Lower leg skin (tissue), 4 donors: ENCODE data around the gene TUBA4B. TPM values are rescaled to one million over a fixed set of nuclear protein-coding genes. Genes with fewer than 3 reads are reported as not detected.

Source experiments
- DNase-seq, 2 donors: peaks; one replicate each; pipeline ENCODE4 v3.0.0-alpha.2; 2019; ENCODE audit warnings: low spot score in 2 of 2
- H3K4me3 ChIP-seq: fragments of 200-600 bp; sonication (generic); 2 replicates; pipeline ENCODE4 v1.5.1; 2017; ENCODE audit warnings: mild to moderate bottlenecking, low read depth; ENCODE audit not compliant: poor library complexity, severe bottlenecking
- POLR2A ChIP-seq, 2 donors: fragments of 450-650 bp; IDR thresholded peaks; one replicate each; pipeline ENCODE4 v1.6.1; 2016 to 2017; ENCODE audit warnings: antibody characterized with exemption in 2 of 2, mild to moderate bottlenecking in 1 of 2, moderate library complexity in 1 of 2
- WGBS, 2 donors: methylation state at CpG; one replicate each; pipeline ENCODE4 v1.1.5; 2018; 5-methylcytosine and 5-hydroxymethylcytosine counted together
- intact Hi-C: fragments of 100-400 bp; cut with DNase I; formaldehyde crosslinking; loops from one replicate; pipeline ENCODE4 v1.15.0; 2023; ENCODE audit warnings: low total_unique reads
- total RNA-seq, 4 donors: library from RNA; depleted of rRNA; stranded (reverse); fragments of >200 nt; gene quantifications; one replicate each; pipeline ENCODE4 v1.1.0, GENCODE V29; 2016
- TF ChIP-seq, protein P1 (sequence below), 3 donors: fragments of 450-650 bp; IDR thresholded peaks; one replicate each; pipeline ENCODE4 v1.5.1; 2016; ENCODE audit warnings: antibody characterized with exemption in 3 of 3, mild to moderate bottlenecking in 3 of 3, moderate library complexity in 2 of 3

The TUBA4B gene
- total RNA-seq, 4 donors from 2014 or later = not detected

DNA sequence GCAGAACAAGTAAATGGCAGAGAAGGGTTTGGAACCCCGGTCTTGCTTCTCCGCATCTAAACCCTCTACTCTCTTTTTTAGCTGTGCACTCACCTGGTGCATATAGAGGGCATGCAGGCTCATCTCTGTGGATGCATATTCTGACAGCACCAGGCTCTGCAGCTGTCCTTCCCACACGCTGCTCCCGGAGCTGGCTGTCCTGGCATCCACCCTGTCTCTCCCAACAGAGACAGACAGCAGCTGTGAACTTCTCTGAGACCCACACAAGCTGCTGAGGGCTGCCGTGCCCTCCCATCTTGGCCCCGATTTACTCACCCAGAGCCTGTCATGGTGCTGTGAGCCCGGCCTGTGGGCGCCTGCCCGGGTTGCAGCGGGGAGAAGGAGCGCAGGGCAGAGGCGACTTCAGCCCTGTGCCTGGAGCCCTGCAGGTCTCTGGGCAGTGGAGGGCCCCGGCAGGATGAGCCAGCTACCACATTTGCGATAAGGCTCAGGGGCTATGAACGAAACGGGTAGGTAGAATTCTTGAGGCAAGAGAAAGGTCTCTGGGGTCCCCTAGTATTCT is 31.0 kb upstream of the TUBA4B start:
- WGBS, 2 donors = 89 to 95% methylated on average over 8 to 16 of the region's 16 CpGs
- no peak for DNase-seq
- intact Hi-C loops = loop anchor here (10.0 kb wide), 1 partner anchor 917 kb away; no protein-coding TSS in a partner anchor
- TF ChIP-seq POLR2A (IDR thresholded peaks at IDR 0.05) = no peak
- TF ChIP-seq, protein P1, sequence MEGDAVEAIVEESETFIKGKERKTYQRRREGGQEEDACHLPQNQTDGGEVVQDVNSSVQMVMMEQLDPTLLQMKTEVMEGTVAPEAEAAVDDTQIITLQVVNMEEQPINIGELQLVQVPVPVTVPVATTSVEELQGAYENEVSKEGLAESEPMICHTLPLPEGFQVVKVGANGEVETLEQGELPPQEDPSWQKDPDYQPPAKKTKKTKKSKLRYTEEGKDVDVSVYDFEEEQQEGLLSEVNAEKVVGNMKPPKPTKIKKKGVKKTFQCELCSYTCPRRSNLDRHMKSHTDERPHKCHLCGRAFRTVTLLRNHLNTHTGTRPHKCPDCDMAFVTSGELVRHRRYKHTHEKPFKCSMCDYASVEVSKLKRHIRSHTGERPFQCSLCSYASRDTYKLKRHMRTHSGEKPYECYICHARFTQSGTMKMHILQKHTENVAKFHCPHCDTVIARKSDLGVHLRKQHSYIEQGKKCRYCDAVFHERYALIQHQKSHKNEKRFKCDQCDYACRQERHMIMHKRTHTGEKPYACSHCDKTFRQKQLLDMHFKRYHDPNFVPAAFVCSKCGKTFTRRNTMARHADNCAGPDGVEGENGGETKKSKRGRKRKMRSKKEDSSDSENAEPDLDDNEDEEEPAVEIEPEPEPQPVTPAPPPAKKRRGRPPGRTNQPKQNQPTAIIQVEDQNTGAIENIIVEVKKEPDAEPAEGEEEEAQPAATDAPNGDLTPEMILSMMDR (IDR thresholded peaks at IDR 0.05) = no peak
- H3K4me3 ChIP-seq = no peak overlapping the region

DNA sequence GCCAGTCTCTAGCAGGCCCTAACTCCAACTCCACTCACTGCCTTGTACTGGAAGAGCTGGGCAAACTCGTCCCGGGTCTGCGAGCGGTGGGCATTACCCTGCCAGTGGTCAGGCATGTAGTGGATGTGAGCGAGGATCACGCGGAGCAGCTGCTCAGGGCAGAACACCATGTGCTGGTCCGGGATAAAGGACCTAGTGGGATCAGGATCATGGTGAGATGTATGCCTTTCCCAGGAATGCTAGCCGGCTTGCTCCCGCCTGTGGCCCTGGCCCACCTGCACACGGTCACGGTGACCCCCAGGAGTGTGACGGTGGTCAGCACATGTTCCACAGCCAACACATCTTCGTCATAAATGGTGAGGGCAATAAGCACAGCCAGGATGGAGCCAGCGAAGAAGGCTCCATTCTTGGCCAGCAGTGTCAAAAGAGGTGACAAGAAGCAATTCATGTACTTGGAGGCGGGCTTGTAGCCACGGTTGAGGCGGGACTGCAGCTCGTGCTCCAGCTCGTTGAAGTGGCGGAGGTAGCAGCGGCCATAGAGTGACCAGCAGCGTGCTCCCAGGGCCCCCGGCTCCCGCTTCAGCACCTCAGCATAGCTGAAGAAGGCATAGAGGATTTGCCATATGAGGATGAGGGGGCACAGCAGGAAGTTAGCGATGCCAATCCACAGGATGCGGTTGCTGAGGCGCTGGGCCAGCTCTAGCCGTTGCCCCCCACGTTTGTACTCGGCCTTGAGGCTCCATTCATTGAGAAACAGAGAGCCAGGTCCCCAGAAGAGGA is 29.0 kb upstream of the TUBA4B start:
- H3K4me3 ChIP-seq = no peak overlapping the region
- WGBS, 2 donors = 93 to 94% methylated on average over 26 to 31 of the region's 31 CpGs
- intact Hi-C loops = loop anchor here (10.0 kb wide), 1 partner anchor 919 kb away; no protein-coding TSS in a partner anchor
- DNase-seq = no peak
- no peak for TF ChIP-seq POLR2A (IDR thresholded peaks at IDR 0.05)
- TF ChIP-seq, protein P1 (IDR thresholded peaks at IDR 0.05) = no peak

GRCh38 chr2:219225350-219225749 is 27.7 kb upstream of the TUBA4B start:
- H3K4me3 ChIP-seq = no peak overlapping the region
- DNase-seq = no peak
- TF ChIP-seq POLR2A (IDR thresholded peaks at IDR 0.05) = no peak
- TF ChIP-seq, protein P1 (IDR thresholded peaks at IDR 0.05) = no peak
- intact Hi-C loops = loop anchor here (10.0 kb wide), 1 partner anchor 921 kb away; no protein-coding TSS in a partner anchor
- WGBS, 2 donors = 70 to 79% methylated on average over 3 of the region's 3 CpGs

DNA sequence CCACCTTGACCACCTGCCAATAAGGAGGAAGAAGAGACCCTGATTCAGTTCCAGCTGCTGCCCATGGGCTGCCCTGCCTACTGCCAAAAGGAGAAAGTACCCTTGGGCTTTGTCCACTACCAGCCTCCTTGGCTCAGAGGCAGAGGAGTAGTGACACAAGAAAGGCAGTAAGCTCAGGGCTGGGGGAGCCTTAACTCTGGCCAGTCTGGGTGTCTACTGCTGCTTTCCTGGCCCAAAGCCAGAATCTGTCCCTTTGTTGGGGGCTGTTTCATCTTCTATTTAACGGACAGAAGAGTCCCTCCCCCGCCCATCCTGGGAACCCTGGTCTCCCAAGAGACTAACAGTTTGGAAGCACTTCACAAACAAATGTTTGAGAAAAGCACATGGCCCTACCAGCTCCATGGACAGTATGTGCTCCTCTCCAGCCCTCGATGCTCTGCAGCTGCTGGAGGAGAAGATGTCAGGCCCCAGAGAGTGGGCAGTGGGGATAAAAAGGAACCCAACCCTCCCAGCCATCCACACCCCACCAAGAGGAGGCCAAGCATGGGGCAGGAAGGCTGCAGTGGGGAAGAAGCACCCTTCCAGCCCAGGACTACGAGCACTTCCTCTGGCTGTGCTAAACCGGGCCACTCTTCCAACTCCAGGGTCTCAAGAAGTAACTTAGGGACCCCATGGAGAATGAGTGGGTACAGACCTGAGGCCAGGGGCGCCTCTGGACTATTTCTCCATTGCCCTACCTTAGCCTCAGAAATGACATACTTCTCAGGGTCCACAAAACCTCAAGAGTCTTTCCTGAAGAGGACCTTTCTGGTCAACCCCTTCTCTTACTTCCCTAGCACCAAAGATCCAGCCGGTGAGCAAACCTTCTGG is 24.8 kb upstream of the TUBA4B start:
- intact Hi-C loops = loop anchor here (10.0 kb wide), 1 partner anchor 923 kb away; no protein-coding TSS in a partner anchor
- TF ChIP-seq, protein P1 (IDR thresholded peaks at IDR 0.05) = no peak
- no peak for TF ChIP-seq POLR2A (IDR thresholded peaks at IDR 0.05)
- 33 to 42% methylated on average over 7 of the region's 7 CpGs for WGBS, 2 donors
- H3K4me3 ChIP-seq = peak overlapping the region; percentile 46
- DNase-seq = no peak

DNA sequence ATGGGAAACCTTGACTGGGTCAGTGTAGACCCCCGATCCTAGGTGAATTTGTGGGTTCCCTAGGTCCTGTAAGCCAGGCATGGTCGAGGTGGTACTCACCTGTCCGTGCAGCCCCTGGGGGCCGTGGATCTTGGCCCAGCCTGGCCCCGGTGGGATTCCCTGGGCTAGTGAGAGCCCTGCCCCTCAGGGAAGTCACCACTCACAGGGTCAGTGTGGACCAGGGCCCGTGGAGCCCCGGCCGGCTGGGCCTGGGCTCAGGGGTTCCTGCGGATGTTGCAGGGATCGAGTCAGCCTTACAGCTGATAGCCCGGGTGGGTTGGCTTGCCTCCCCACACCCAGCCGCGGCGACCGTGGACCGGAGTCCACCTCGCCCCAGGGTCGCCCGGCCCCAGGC is 24.1 kb upstream of the TUBA4B start:
- 1 to 3% methylated on average over 11 to 15 of the region's 19 CpGs for WGBS, 2 donors
- peak overlapping the region; percentile 46 for H3K4me3 ChIP-seq
- TF ChIP-seq, protein P1 (IDR thresholded peaks at IDR 0.05) = no peak
- no peak for TF ChIP-seq POLR2A (IDR thresholded peaks at IDR 0.05)
- no peak for DNase-seq
- intact Hi-C loops = loop anchor here (10.0 kb wide), 1 partner anchor 924 kb away; no protein-coding TSS in a partner anchor
